GM12801 (cell line): ENCODE results near the gene ZBTB25.

Source experiments
- CTCF ChIP-seq: IDR thresholded peaks from one replicate; pipeline ENCODE4 v1.5.1; 2011; ENCODE audit warnings: control low read depth; ENCODE audit not compliant: insufficient read length; ENCODE audit errors: extremely low read depth

ZBTB25 gene

GRCh38 chr14:64442300-64442988, 61.2 kb downstream of the ZBTB25 start:
- no peak for TF ChIP-seq CTCF

GRCh38 chr14:64440494-64440893, 63.1 kb downstream of the ZBTB25 start:
- TF ChIP-seq CTCF = no peak

- no peak for TF ChIP-seq CTCF
These were observed 64.5 kb downstream of the ZBTB25 start for GRCh38 chr14:64439141-64439540.

- TF ChIP-seq CTCF = no peak
These were observed 65.3 kb downstream of the ZBTB25 start for GRCh38 chr14:64438181-64438841.

- no peak for TF ChIP-seq CTCF
These were observed 69.1 kb downstream of the ZBTB25 start for GRCh38 chr14:64434528-64434927.

GRCh38 chr14:64423987-64424386, 79.7 kb downstream of the ZBTB25 start:
- TF ChIP-seq CTCF = no peak

GRCh38 chr14:64422756-64423155, 80.9 kb downstream of the ZBTB25 start:
- TF ChIP-seq CTCF = no peak
